ENCODE results near the gene DLGAP1.

Gene DLGAP1

DNA sequence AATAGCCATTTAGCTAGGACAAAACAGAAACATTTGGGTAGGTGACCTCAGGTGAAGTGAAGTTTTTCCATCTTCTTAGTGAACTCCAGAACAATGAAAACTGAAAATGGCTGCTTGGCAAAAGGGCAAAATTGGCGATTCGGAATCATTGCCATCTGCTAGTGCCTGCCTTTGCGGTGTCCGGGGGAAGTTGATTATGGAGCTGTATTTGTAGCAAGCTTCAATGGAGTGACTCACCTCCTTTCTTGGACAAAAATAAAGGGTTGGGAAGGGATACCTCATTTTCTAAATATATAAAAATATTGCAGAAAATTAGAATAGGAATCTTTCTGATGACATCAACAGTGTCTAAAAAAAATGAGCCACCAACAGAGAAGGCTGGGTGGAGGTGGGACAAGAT, 544.6 kb downstream of the DLGAP1 start:
- no peaks in the 10 kb centered on the region for H3K27me3 ChIP-seq (ENCODE audit: insufficient read depth, poor library complexity, severe bottlenecking)
- no peak overlapping the region for H3K4me3 ChIP-seq (replicated peaks; ENCODE audit: insufficient read depth, low read length)
- TF ChIP-seq, protein P1, sequence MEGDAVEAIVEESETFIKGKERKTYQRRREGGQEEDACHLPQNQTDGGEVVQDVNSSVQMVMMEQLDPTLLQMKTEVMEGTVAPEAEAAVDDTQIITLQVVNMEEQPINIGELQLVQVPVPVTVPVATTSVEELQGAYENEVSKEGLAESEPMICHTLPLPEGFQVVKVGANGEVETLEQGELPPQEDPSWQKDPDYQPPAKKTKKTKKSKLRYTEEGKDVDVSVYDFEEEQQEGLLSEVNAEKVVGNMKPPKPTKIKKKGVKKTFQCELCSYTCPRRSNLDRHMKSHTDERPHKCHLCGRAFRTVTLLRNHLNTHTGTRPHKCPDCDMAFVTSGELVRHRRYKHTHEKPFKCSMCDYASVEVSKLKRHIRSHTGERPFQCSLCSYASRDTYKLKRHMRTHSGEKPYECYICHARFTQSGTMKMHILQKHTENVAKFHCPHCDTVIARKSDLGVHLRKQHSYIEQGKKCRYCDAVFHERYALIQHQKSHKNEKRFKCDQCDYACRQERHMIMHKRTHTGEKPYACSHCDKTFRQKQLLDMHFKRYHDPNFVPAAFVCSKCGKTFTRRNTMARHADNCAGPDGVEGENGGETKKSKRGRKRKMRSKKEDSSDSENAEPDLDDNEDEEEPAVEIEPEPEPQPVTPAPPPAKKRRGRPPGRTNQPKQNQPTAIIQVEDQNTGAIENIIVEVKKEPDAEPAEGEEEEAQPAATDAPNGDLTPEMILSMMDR (IDR thresholded peaks at IDR 0.05; ENCODE audit: insufficient read depth, low read length): no peak
- TF ChIP-seq, protein P2, sequence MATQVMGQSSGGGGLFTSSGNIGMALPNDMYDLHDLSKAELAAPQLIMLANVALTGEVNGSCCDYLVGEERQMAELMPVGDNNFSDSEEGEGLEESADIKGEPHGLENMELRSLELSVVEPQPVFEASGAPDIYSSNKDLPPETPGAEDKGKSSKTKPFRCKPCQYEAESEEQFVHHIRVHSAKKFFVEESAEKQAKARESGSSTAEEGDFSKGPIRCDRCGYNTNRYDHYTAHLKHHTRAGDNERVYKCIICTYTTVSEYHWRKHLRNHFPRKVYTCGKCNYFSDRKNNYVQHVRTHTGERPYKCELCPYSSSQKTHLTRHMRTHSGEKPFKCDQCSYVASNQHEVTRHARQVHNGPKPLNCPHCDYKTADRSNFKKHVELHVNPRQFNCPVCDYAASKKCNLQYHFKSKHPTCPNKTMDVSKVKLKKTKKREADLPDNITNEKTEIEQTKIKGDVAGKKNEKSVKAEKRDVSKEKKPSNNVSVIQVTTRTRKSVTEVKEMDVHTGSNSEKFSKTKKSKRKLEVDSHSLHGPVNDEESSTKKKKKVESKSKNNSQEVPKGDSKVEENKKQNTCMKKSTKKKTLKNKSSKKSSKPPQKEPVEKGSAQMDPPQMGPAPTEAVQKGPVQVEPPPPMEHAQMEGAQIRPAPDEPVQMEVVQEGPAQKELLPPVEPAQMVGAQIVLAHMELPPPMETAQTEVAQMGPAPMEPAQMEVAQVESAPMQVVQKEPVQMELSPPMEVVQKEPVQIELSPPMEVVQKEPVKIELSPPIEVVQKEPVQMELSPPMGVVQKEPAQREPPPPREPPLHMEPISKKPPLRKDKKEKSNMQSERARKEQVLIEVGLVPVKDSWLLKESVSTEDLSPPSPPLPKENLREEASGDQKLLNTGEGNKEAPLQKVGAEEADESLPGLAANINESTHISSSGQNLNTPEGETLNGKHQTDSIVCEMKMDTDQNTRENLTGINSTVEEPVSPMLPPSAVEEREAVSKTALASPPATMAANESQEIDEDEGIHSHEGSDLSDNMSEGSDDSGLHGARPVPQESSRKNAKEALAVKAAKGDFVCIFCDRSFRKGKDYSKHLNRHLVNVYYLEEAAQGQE (IDR thresholded peaks at IDR 0.05; ENCODE audit: insufficient replicate concordance, low read depth): no peak
- TF ChIP-seq SPI1 (IDR thresholded peaks at IDR 0.05; ENCODE audit: borderline replicate concordance, low read depth) (no peak), POLR2AphosphoS5 (IDR thresholded peaks at IDR 0.05; ENCODE audit: low read depth) (no peak), GABPA (IDR thresholded peaks at IDR 0.05; ENCODE audit: low read depth) (no peak)
- H3K27ac ChIP-seq (replicated peaks): no peak overlapping the region
- DNase-seq (ENCODE audit: low read depth in 1 of 2, low spot score in 1 of 2): no peak

DNA sequence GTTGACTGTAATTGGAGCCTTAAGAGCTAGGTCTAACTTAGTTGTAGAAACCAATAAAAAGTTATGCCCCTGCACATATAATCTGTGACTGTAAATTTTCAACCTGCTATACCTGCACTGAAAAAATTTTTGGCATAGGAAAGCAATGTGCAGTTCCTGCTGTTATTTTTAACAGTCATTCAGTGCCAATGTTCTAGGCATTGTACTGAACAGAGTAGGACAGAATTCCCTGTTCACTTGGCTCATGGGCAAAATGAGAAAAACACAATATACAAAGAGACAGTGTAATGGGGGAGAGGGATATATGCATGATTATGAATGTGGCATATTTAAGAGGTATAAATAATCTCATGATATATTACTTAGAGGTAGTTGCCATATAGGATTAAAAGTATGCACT, 547.2 kb downstream of the DLGAP1 start:
- TF ChIP-seq, protein P1 (IDR thresholded peaks at IDR 0.05; ENCODE audit: insufficient read depth, low read length): no peak
- H3K27ac ChIP-seq (replicated peaks): no peak overlapping the region
- H3K27me3 ChIP-seq (ENCODE audit: insufficient read depth, poor library complexity, severe bottlenecking): no peaks in the 10 kb centered on the region
- no peak for DNase-seq (ENCODE audit: low read depth in 1 of 2, low spot score in 1 of 2)
- H3K4me3 ChIP-seq (replicated peaks; ENCODE audit: insufficient read depth, low read length): no peak overlapping the region

DNA sequence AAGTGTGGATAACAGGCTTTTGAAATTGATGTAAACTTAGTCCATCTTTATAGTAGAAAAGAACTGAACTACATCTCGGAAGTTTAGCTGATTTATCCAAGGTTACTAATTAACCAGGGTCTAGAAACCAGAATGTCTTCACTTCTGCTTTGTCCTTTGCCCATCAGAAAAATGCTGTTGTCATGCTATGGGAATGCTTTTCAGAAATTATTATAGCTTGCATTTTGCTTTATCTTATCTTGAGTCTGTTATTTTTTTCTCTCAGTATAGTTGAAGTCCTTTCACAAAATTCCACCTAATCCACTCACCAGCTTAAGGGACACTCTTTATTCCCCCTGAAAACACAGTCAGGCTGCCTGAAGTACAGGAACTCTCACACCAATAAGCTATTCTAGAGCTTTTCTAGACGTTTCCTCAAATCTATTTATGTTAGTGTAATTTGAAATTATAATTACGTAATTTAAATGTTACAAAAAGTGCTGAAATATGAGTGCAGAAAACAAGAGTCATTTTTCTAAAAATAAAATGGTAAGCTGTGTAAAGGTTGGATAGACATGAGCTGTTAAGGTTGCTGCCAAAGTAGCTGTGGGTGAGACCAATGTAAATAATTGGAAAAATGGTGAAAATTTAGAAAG, 548.9 kb downstream of the DLGAP1 start:
- no peak overlapping the region for H3K27ac ChIP-seq (replicated peaks)
- no peak overlapping the region for H3K4me3 ChIP-seq (replicated peaks; ENCODE audit: insufficient read depth, low read length)
- H3K27me3 ChIP-seq (ENCODE audit: insufficient read depth, poor library complexity, severe bottlenecking): peaks cover 4% of the 10 kb centered on the region
- TF ChIP-seq, protein P2 (IDR thresholded peaks at IDR 0.05; ENCODE audit: insufficient replicate concordance, low read depth): no peak
- TF ChIP-seq, protein P1 (IDR thresholded peaks at IDR 0.05; ENCODE audit: insufficient read depth, low read length): no peak
- no peak for TF ChIP-seq POLR2AphosphoS5 (IDR thresholded peaks at IDR 0.05; ENCODE audit: low read depth)
- no peak for TF ChIP-seq SPI1 (IDR thresholded peaks at IDR 0.05; ENCODE audit: borderline replicate concordance, low read depth)
- no peak for TF ChIP-seq GABPA (IDR thresholded peaks at IDR 0.05; ENCODE audit: low read depth)
- no peak for DNase-seq (ENCODE audit: low read depth in 1 of 2, low spot score in 1 of 2)

DNA sequence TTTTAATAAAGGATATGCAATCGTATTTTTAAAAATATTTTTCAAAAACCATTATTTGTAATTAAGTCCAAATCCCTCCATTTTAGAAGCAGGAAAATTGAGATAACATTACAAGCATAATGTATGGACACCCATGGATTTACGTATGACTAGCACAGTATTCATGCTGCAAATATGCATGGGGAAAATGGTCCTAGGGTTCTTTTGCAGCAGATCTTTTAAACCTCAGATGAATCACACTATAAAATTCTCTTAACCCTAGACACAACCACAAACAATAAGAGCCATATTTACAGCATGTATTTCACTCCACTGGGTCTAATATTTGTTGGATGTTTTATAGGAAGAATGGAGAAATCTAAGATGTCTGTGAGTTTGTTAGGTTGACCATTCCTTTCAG, 551.8 kb downstream of the DLGAP1 start:
- H3K27ac ChIP-seq (replicated peaks): no peak overlapping the region

More for the DNA sequence above, 551.8 kb downstream of the DLGAP1 start:
- no peak overlapping the region for H3K4me3 ChIP-seq (replicated peaks; ENCODE audit: insufficient read depth, low read length)
- no peak for DNase-seq (ENCODE audit: low read depth in 1 of 2, low spot score in 1 of 2)
- peaks cover 4% of the 10 kb centered on the region for H3K27me3 ChIP-seq (ENCODE audit: insufficient read depth, poor library complexity, severe bottlenecking)
- TF ChIP-seq, protein P1 (IDR thresholded peaks at IDR 0.05; ENCODE audit: insufficient read depth, low read length): no peak
- no peak for TF ChIP-seq GABPA (IDR thresholded peaks at IDR 0.05; ENCODE audit: low read depth)
- TF ChIP-seq, protein P2 (IDR thresholded peaks at IDR 0.05; ENCODE audit: insufficient replicate concordance, low read depth): no peak
- no peak for TF ChIP-seq SPI1 (IDR thresholded peaks at IDR 0.05; ENCODE audit: borderline replicate concordance, low read depth)
- TF ChIP-seq POLR2AphosphoS5 (IDR thresholded peaks at IDR 0.05; ENCODE audit: low read depth): no peak

Data from HL-60 (cell line).